Measurements from ENCODE around the gene KLHL29.

- TF ChIP-seq CTCF (IDR thresholded peaks at IDR 0.05) (no peak), EZH2 (IDR thresholded peaks at IDR 0.05; ENCODE audit: borderline replicate concordance, insufficient read depth, low read depth, low read length, poor library complexity, severe bottlenecking) (no peak)
These were observed 143.7 kb downstream of the KLHL29 start for GRCh38 chr2:23528690-23529089.

Measured in B cell (primary cell).